Astrocyte (in vitro differentiated cells and primary cell): ENCODE measurements around the gene IMP4. TPM values are rescaled to one million over a fixed set of nuclear protein-coding genes. Genes with fewer than 3 reads are reported as not detected.
A peak's percentile ranks its signal among the peaks of the same experiment; 100 is the strongest.

Experiments
- DNase-seq: peaks from one replicate; pipeline ENCODE4 v3.0.0-alpha.2; 2010; ENCODE audit warnings: low read depth
- FAIRE-seq: peaks from 2 replicates; lab custom pipeline; 2011; peaks lifted over from hg19 to GRCh38; lab: Jason Lieb, UNC
- H2AFZ ChIP-seq: 2 replicates; pipeline ENCODE4 v1.6.0; 2012; ENCODE audit warnings: low read depth, low read length, inconsistent platforms
- H3K27ac ChIP-seq: 2 replicates; pipeline ENCODE4 v1.5.1; 2011; ENCODE audit warnings: low read depth, low read length, inconsistent platforms
- H3K27me3 ChIP-seq: 2 replicates; pipeline ENCODE4 v1.6.0; 2011; ENCODE audit warnings: low read length, inconsistent platforms; ENCODE audit not compliant: insufficient read depth
- H3K36me3 ChIP-seq: 2 replicates; pipeline ENCODE4 v1.5.1; 2011; ENCODE audit warnings: low read length, inconsistent platforms; ENCODE audit not compliant: insufficient read depth
- H3K4me1 ChIP-seq: 2 replicates; pipeline ENCODE4 v1.5.1; 2011; ENCODE audit warnings: low read length, inconsistent platforms; ENCODE audit not compliant: insufficient read depth
- H3K4me2 ChIP-seq: 2 replicates; pipeline ENCODE4 v1.6.0; 2012; ENCODE audit warnings: low read length, inconsistent platforms
- H3K4me3 ChIP-seq: 2 replicates; pipeline ENCODE4 v1.5.1; 2011; ENCODE audit warnings: low read depth, mild to moderate bottlenecking, low read length, inconsistent platforms; ENCODE audit not compliant: insufficient read depth
- H3K79me2 ChIP-seq: 2 replicates; pipeline ENCODE4 v1.6.0; 2012; ENCODE audit warnings: mild to moderate bottlenecking, low read length, inconsistent platforms; ENCODE audit not compliant: insufficient read depth
- H3K9ac ChIP-seq: 2 replicates; pipeline ENCODE4 v1.6.0; 2012; ENCODE audit warnings: mild to moderate bottlenecking, low read length, inconsistent platforms
- H3K9me3 ChIP-seq: 2 replicates; pipeline ENCODE4 v1.5.1; 2012; ENCODE audit warnings: low read depth, mild to moderate bottlenecking, low read length, inconsistent platforms; ENCODE audit not compliant: insufficient read depth
- H4K20me1 ChIP-seq: 2 replicates; pipeline ENCODE4 v1.6.0; 2012; ENCODE audit warnings: low read length, inconsistent platforms; ENCODE audit not compliant: insufficient read depth
- H3K27ac Mint-ChIP-seq: one replicate; pipeline ENCODE4 v1.8.0; 2021; ENCODE audit warnings: mild to moderate bottlenecking, mixed read lengths; ENCODE audit not compliant: unreplicated experiment
- H3K27me3 Mint-ChIP-seq: one replicate; pipeline ENCODE4 v1.8.0; 2021; ENCODE audit warnings: low read depth, mixed read lengths; ENCODE audit not compliant: unreplicated experiment
- H3K36me3 Mint-ChIP-seq: one replicate; pipeline ENCODE4 v1.8.0; 2021; ENCODE audit warnings: low read depth, mixed read lengths; ENCODE audit not compliant: unreplicated experiment
- H3K4me1 Mint-ChIP-seq: one replicate; pipeline ENCODE4 v1.8.0; 2021; ENCODE audit warnings: low read depth, mixed read lengths; ENCODE audit not compliant: unreplicated experiment
- H3K4me3 Mint-ChIP-seq: one replicate; pipeline ENCODE4 v1.8.0; 2021; ENCODE audit warnings: mild to moderate bottlenecking, moderate library complexity, mixed read lengths; ENCODE audit not compliant: unreplicated experiment
- H3K9me3 Mint-ChIP-seq: one replicate; pipeline ENCODE4 v1.8.0; 2021; ENCODE audit warnings: mild to moderate bottlenecking, mixed read lengths; ENCODE audit not compliant: unreplicated experiment
- EZH2 ChIP-seq: IDR thresholded peaks from 2 replicates; pipeline ENCODE4 v1.6.1; 2012; ENCODE audit warnings: mild to moderate bottlenecking, low read length, inconsistent platforms; ENCODE audit not compliant: insufficient read depth
- total RNA-seq: library from RNA; stranded (reverse); gene quantifications from 2 replicates; pipeline ENCODE4 v1.2.1, GENCODE V29; 2021
- TF ChIP-seq, protein P1 (sequence below): IDR thresholded peaks from 2 replicates; pipeline ENCODE4 v1.5.1; 2011; ENCODE audit warnings: low read depth, mild to moderate bottlenecking, inconsistent platforms, low read length, moderate library complexity; ENCODE audit not compliant: insufficient read depth

IMP4 gene
- total RNA-seq, 1 donor from 2014 or later: 65.5 TPM

DNA sequence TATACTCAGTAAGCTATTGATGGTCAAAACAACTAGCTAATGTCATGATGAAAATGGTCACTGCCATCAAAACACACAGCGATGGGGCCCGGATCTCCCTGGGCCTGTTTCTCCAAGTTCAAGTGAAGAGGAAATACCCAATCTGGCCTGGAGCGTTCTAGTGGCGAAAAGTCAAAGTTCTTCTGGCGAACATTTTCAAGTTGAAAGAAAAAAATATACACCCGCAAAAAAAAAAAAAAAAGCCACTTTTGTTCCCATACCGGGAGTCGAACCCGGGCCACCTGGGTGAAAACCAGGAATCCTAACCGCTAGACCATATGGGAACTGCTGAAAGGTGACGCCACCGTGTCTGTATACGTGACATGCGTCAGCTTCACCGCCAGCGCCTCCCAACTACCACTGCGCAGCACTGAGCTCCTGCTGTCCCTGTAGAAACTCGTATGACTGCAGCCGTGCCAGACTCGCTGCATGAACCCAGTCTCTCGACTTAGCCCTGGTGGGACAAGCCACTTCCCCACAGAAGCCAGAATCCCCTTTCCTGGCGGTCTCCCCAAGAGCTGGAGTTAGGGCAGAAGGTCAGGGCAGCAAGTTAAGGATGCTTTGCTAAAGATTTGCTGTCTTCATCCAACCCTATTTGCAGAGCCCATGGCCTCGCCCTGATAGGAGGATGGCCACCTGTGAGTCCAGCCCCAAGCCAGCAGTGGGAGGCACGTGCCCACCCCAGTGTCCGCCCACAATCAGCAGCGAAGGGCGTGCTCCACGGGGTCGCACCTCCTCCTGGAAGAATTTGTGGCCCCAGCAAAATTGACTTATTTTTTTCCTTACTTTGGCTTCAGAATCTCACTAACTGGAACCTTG, 5.6 kb upstream of the IMP4 start:
- Mint-ChIP-seq H3K4me3 (peak overlapping the region; percentile 81), H3K27me3 (no peaks in the 10 kb centered on the region), H3K4me1 (peaks cover 17% of the 10 kb centered on the region), H3K9me3 (peaks cover 6% of the 10 kb centered on the region), H3K27ac (peak overlapping the region; percentile 89), H3K36me3 (peaks cover 7% of the 10 kb centered on the region)
- peak overlapping the region; percentile 57 for H3K4me3 ChIP-seq
- H3K27ac ChIP-seq: peak overlapping the region; percentile 57
- H3K27me3 ChIP-seq: no peaks in the 10 kb centered on the region
- H3K4me1 ChIP-seq: peaks cover 11% of the 10 kb centered on the region
- H3K9ac ChIP-seq: peak overlapping the region; percentile 36
- no peaks in the 10 kb centered on the region for H3K9me3 ChIP-seq
- peaks cover 4% of the 10 kb centered on the region for H3K36me3 ChIP-seq
- TF ChIP-seq, protein P1, sequence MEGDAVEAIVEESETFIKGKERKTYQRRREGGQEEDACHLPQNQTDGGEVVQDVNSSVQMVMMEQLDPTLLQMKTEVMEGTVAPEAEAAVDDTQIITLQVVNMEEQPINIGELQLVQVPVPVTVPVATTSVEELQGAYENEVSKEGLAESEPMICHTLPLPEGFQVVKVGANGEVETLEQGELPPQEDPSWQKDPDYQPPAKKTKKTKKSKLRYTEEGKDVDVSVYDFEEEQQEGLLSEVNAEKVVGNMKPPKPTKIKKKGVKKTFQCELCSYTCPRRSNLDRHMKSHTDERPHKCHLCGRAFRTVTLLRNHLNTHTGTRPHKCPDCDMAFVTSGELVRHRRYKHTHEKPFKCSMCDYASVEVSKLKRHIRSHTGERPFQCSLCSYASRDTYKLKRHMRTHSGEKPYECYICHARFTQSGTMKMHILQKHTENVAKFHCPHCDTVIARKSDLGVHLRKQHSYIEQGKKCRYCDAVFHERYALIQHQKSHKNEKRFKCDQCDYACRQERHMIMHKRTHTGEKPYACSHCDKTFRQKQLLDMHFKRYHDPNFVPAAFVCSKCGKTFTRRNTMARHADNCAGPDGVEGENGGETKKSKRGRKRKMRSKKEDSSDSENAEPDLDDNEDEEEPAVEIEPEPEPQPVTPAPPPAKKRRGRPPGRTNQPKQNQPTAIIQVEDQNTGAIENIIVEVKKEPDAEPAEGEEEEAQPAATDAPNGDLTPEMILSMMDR: no peak
- no peak for TF ChIP-seq EZH2
- DNase-seq (peak; percentile 59), FAIRE-seq (no peak)
- peak overlapping the region; percentile 86 for H3K4me2 ChIP-seq
- H4K20me1 ChIP-seq: no peaks in the 10 kb centered on the region
- H2AFZ ChIP-seq: peak overlapping the region; percentile 50
- no peaks in the 10 kb centered on the region for H3K79me2 ChIP-seq

GRCh38 chr2:130337735-130338325, 4.9 kb upstream of the IMP4 start:
- H4K20me1 ChIP-seq: no peaks in the 10 kb centered on the region
- H3K27me3 ChIP-seq: no peaks in the 10 kb centered on the region
- Mint-ChIP-seq H3K27me3 (no peaks in the 10 kb centered on the region), H3K9me3 (peaks cover 6% of the 10 kb centered on the region), H3K4me1 (peaks cover 17% of the 10 kb centered on the region), H3K27ac (no peak overlapping the region), H3K4me3 (peak overlapping the region; percentile 81), H3K36me3 (peaks cover 7% of the 10 kb centered on the region)
- H3K4me2 ChIP-seq: peak overlapping the region; percentile 86
- peak; percentile 86 for DNase-seq
- TF ChIP-seq, protein P1: no peak
- TF ChIP-seq EZH2: no peak
- H3K9me3 ChIP-seq: no peaks in the 10 kb centered on the region
- peaks cover 11% of the 10 kb centered on the region for H3K4me1 ChIP-seq
- peak overlapping the region; percentile 57 for H3K4me3 ChIP-seq
- FAIRE-seq: no peak
- H3K27ac ChIP-seq: peak overlapping the region; percentile 57
- H3K36me3 ChIP-seq: peaks cover 4% of the 10 kb centered on the region
- H2AFZ ChIP-seq: peak overlapping the region; percentile 50
- H3K9ac ChIP-seq: peak overlapping the region; percentile 36
- H3K79me2 ChIP-seq: peaks cover under 1% of the 10 kb centered on the region
